ENCODE results near the gene FOXO6.

Gene FOXO6

GRCh38 chr1:41341365-41341683 is 19.9 kb upstream of the FOXO6 start:
- no peaks in the 10 kb centered on the region for H4K20me1 ChIP-seq (ENCODE audit: insufficient read depth, low read length)
- no peaks in the 10 kb centered on the region for H3K79me2 ChIP-seq (ENCODE audit: insufficient read depth, low read length)
- H3K27ac ChIP-seq (ENCODE audit: low read depth, low read length, poor library complexity, severe bottlenecking), result no peak overlapping the region
- TF ChIP-seq EZH2 (IDR thresholded peaks at IDR 0.05; ENCODE audit: borderline replicate concordance, low read length), result no peak
- TF ChIP-seq, protein P1, sequence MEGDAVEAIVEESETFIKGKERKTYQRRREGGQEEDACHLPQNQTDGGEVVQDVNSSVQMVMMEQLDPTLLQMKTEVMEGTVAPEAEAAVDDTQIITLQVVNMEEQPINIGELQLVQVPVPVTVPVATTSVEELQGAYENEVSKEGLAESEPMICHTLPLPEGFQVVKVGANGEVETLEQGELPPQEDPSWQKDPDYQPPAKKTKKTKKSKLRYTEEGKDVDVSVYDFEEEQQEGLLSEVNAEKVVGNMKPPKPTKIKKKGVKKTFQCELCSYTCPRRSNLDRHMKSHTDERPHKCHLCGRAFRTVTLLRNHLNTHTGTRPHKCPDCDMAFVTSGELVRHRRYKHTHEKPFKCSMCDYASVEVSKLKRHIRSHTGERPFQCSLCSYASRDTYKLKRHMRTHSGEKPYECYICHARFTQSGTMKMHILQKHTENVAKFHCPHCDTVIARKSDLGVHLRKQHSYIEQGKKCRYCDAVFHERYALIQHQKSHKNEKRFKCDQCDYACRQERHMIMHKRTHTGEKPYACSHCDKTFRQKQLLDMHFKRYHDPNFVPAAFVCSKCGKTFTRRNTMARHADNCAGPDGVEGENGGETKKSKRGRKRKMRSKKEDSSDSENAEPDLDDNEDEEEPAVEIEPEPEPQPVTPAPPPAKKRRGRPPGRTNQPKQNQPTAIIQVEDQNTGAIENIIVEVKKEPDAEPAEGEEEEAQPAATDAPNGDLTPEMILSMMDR (IDR thresholded peaks at IDR 0.05; ENCODE audit: low read length), result no peak
- H3K27me3 ChIP-seq (ENCODE audit: insufficient read depth, low read length), result peaks cover 4% of the 10 kb centered on the region; the same call in 1 of the 2 replicates
- H2AFZ ChIP-seq (ENCODE audit: low read length), result no peak overlapping the region
- H3K4me3 ChIP-seq (ENCODE audit: low read depth, low read length, poor library complexity, severe bottlenecking), result no peak overlapping the region
- no peak overlapping the region for H3K4me2 ChIP-seq (ENCODE audit: low read length)
- H3K9me3 ChIP-seq (ENCODE audit: low read length), result peaks cover 7% of the 10 kb centered on the region
- no peaks in the 10 kb centered on the region for H3K4me1 ChIP-seq (ENCODE audit: insufficient read depth, low read length, severe bottlenecking)
- no peaks in the 10 kb centered on the region for H3F3A ChIP-seq (ENCODE audit: insufficient read depth, low read length)
- no peaks in the 10 kb centered on the region for H3K36me3 ChIP-seq (ENCODE audit: insufficient read depth, low read length)
- no peaks in the 10 kb centered on the region for H3K9me2 ChIP-seq (ENCODE audit: low read depth, low read length)
- H3K9ac ChIP-seq (ENCODE audit: low read length), result no peak overlapping the region

GRCh38 chr1:41341772-41342562 is 19.3 kb upstream of the FOXO6 start:
- Histone ChIP-seq H3K9me2 (ENCODE audit: low read depth, low read length) (no peaks in the 10 kb centered on the region), H3K9me3 (ENCODE audit: low read length) (peaks cover 7% of the 10 kb centered on the region), H2AFZ (ENCODE audit: low read length) (no peak overlapping the region), H3K9ac (ENCODE audit: low read length) (no peak overlapping the region), H3K27ac (ENCODE audit: low read depth, low read length, poor library complexity, severe bottlenecking) (no peak overlapping the region), H3K36me3 (ENCODE audit: insufficient read depth, low read length) (no peaks in the 10 kb centered on the region), H3F3A (ENCODE audit: insufficient read depth, low read length) (no peaks in the 10 kb centered on the region), H3K27me3 (ENCODE audit: insufficient read depth, low read length) (peaks cover 4% of the 10 kb centered on the region; the same call in 1 of the 2 replicates), H3K4me3 (ENCODE audit: low read depth, low read length, poor library complexity, severe bottlenecking) (no peak overlapping the region), H3K4me2 (ENCODE audit: low read length) (no peak overlapping the region), H3K4me1 (ENCODE audit: insufficient read depth, low read length, severe bottlenecking) (no peaks in the 10 kb centered on the region), H3K79me2 (ENCODE audit: insufficient read depth, low read length) (no peaks in the 10 kb centered on the region), H4K20me1 (ENCODE audit: insufficient read depth, low read length) (no peaks in the 10 kb centered on the region)
- TF ChIP-seq EZH2 (IDR thresholded peaks at IDR 0.05; ENCODE audit: borderline replicate concordance, low read length), result no peak
- TF ChIP-seq, protein P1 (IDR thresholded peaks at IDR 0.05; ENCODE audit: low read length), result no peak

DNA sequence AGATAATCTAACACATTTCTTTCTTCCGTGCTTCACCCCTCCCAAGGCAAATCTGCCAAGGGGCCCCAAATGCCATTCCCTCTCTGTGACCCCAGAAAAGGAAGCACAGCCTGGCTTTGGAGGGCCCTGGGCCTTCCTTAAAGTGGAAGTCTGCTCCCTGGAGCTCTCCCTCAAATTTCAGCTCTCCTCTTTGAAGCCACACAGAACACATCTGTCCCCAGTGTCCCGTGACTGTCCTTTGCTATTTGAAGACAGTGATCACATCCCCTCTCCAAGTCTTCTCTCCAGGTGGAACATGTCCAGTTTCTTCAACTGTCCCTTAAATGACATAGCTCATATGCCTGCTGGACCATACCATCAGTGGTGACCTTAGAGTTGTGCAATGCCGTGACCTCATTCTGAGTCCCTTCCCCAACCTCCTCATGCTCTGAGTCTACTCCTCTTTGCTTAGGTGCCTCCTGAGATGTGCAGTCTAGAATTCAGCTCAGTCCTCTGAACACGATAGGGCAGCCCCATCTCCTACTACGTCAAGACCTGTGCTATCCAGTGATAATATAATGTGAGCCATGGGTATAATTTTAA is 18.4 kb upstream of the FOXO6 start:
- Histone ChIP-seq H3K4me1 (ENCODE audit: insufficient read depth, low read length, severe bottlenecking) (no peaks in the 10 kb centered on the region), H3K4me2 (ENCODE audit: low read length) (no peak overlapping the region), H3K9me3 (ENCODE audit: low read length) (peaks cover 4% of the 10 kb centered on the region; the same call in 1 of the 2 replicates), H3K27me3 (ENCODE audit: insufficient read depth, low read length) (peaks cover 4% of the 10 kb centered on the region; the same call in 1 of the 2 replicates), H3K36me3 (ENCODE audit: insufficient read depth, low read length) (no peaks in the 10 kb centered on the region), H3K9ac (ENCODE audit: low read length) (no peak overlapping the region), H3K27ac (ENCODE audit: low read depth, low read length, poor library complexity, severe bottlenecking) (no peak overlapping the region), H3K79me2 (ENCODE audit: insufficient read depth, low read length) (no peaks in the 10 kb centered on the region), H4K20me1 (ENCODE audit: insufficient read depth, low read length) (no peaks in the 10 kb centered on the region), H3F3A (ENCODE audit: insufficient read depth, low read length) (no peaks in the 10 kb centered on the region), H2AFZ (ENCODE audit: low read length) (no peak overlapping the region), H3K4me3 (ENCODE audit: low read depth, low read length, poor library complexity, severe bottlenecking) (no peak overlapping the region), H3K9me2 (ENCODE audit: low read depth, low read length) (no peaks in the 10 kb centered on the region)
- no peak for TF ChIP-seq EZH2 (IDR thresholded peaks at IDR 0.05; ENCODE audit: borderline replicate concordance, low read length)
